Measurements from ENCODE around the gene CYP2A7.
"Not testable (repeated sequence)": the region's sequence is repeated elsewhere in the genome, so short reads cannot be mapped to it uniquely, and the experiment has no call there.

DNA sequence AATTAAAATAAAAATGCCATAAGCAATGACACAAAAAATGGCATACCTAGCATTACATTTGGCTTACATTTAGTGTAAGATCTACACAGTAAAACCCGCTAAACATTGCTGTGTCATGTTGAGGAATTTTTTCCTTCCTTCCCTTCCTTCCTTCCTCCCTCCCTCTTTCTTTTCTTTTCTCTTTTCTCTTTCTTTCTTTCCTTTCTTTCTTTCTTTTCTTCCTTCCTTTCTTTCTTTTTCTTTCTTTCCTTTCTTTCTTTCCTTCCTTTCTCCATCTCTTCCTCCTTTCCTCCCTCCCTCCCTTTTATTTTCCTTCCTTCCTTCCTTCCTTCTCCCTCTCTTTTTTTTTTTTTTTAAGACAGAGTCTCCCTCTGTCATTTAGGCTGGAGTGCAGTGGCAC, 43.6 kb downstream of the CYP2A7 start:
- TF ChIP-seq EZH2 (IDR thresholded peaks at IDR 0.05); POLR2AphosphoS5 (IDR thresholded peaks at IDR 0.05; ENCODE audit: borderline replicate concordance, low read depth, low read length): not testable (repeated sequence)
